Spleen (tissue), 11 donors: ENCODE data around the gene RBMS3. TPM values are rescaled to one million over a fixed set of nuclear protein-coding genes. Genes with fewer than 3 reads are reported as not detected.

Source experiments
- DNase-seq: peaks from one replicate; pipeline ENCODE4 v3.0.0-alpha.2; 2020
- H3K27ac ChIP-seq, 8 donors: fragments of 200-600 bp; sonication (generic) in 7 of 8; 1 replicate in 4 of 8; 2 replicates in 4 of 8; pipeline versions ENCODE4 v1.5.0 to v1.8.0; 2016 to 2021; ENCODE audit warnings: inconsistent platforms in 4 of 8, mild to moderate bottlenecking in 4 of 8, moderate library complexity in 1 of 8
- H3K27me3 ChIP-seq, 7 donors: fragments of 200-600 bp; sonication (generic) in 6 of 7; replicated peaks in 1 of 7; 1 replicate in 4 of 7; 2 replicates in 3 of 7; pipeline versions ENCODE4 v1.5.0 to v1.8.0; 2016 to 2021; ENCODE audit warnings: inconsistent platforms in 3 of 7, mild to moderate bottlenecking in 1 of 7
- H3K36me3 ChIP-seq, 6 donors: fragments of 200-600 bp; sonication (generic) in 5 of 6; 1 replicate in 4 of 6; 2 replicates in 2 of 6; pipeline versions ENCODE4 v1.5.0 to v1.8.0; 2016 to 2021; ENCODE audit warnings: inconsistent platforms in 2 of 6
- H3K4me1 ChIP-seq, 6 donors: fragments of 200-600 bp; sonication (generic) in 5 of 6; 1 replicate in 3 of 6; 2 replicates in 3 of 6; pipeline versions ENCODE4 v1.5.0 to v1.8.0; 2016 to 2021; ENCODE audit warnings: inconsistent platforms in 3 of 6
- H3K4me3 ChIP-seq, 8 donors: fragments of 200-600 bp; sonication (generic) in 7 of 8; 1 replicate in 4 of 8; 2 replicates in 4 of 8; pipeline versions ENCODE4 v1.5.0 to v1.8.0; 2016 to 2021; ENCODE audit warnings: inconsistent platforms in 4 of 8, mild to moderate bottlenecking in 4 of 8, moderate library complexity in 2 of 8
- H3K9me3 ChIP-seq, 8 donors: fragments of 200-600 bp; sonication (generic) in 7 of 8; 1 replicate in 4 of 8; 2 replicates in 4 of 8; pipeline versions ENCODE4 v1.5.0 to v1.8.0; 2016 to 2021; ENCODE audit warnings: inconsistent platforms in 4 of 8
- POLR2A ChIP-seq, 3 donors: fragments of 450-650 bp; IDR thresholded peaks; one replicate each; pipeline ENCODE4 v1.5.1; 2017; ENCODE audit warnings: antibody characterized with exemption in 3 of 3, mild to moderate bottlenecking in 1 of 3
- POLR2AphosphoS5 ChIP-seq, 3 donors: sonication (generic); formaldehyde crosslinking; IDR thresholded peaks; one replicate each; pipeline ENCODE4 v1.5.1; 2017; ENCODE audit warnings: antibody characterized with exemption in 3 of 3
- WGBS, 5 donors: extraction: QIAGEN DNeasy Blood & Tissue Kit in 3 of 5; methylation state at CpG; one replicate each; pipeline versions ENCODE4 v1.1.5 to v1.1.7; 2013 to 2018; 5-methylcytosine and 5-hydroxymethylcytosine counted together
- intact Hi-C: fragments of 100-400 bp; cut with DNase I; formaldehyde crosslinking; loops from one replicate; pipeline ENCODE4 v1.15.0; 2023; ENCODE audit warnings: low total_unique reads
- polyA plus RNA-seq, 3 donors: library from polyadenylated mRNA; stranded (reverse); fragments of 200-250 nt; gene quantifications; one replicate each; pipeline ENCODE4 v1.2.1, GENCODE V29; 2013
- total RNA-seq, 7 donors: library from RNA; depleted of rRNA in 3 of 7; stranded (reverse); fragments of >200 nt in 3 of 7; fragmentation: NEBNext Ultra II Directional in 4 of 7; extraction: Animal tissue kit (Norgen Biotek cat#: 25700) in 4 of 7; gene quantifications; one replicate each; pipeline versions ENCODE4 v1.1.0 to v1.2.1, GENCODE V29; 2016 to 2021
- TF ChIP-seq, protein P1 (sequence below), 11 experiments: fragments of 200-600 bp in 7 of 11; fragments of 450-650 bp in 4 of 11; sonication (generic) in 4 of 11; IDR thresholded peaks in 8 of 11; conservative IDR thresholded peaks in 3 of 11; 1 replicate in 7 of 11; 2 replicates in 4 of 11; pipeline versions ENCODE4 v1.4.0 to v1.8.0; 2016 to 2021; ENCODE audit warnings: antibody characterized with exemption in 11 of 11, inconsistent platforms in 4 of 11, mild to moderate bottlenecking in 1 of 11
- donor health status: healthy with polysubstance abuse.
- donor health status: DM: no; HTN: no; CAD: no; lungs with moderate emphysema.
- donor health status: DM: no; HTN: no; CAD: no.
- donor health status: Bipolar disorder and iron deficiency.
- donor health status: healthy.
- donor health status: DM: no; HTN: no; CAD: no.
- donor health status: DM: yes; HTN: yes; CAD: no.

Gene RBMS3
- total and polyA plus RNA-seq, 10 donors: 2.6 to 81.9 (median 52.5) TPM

DNA sequence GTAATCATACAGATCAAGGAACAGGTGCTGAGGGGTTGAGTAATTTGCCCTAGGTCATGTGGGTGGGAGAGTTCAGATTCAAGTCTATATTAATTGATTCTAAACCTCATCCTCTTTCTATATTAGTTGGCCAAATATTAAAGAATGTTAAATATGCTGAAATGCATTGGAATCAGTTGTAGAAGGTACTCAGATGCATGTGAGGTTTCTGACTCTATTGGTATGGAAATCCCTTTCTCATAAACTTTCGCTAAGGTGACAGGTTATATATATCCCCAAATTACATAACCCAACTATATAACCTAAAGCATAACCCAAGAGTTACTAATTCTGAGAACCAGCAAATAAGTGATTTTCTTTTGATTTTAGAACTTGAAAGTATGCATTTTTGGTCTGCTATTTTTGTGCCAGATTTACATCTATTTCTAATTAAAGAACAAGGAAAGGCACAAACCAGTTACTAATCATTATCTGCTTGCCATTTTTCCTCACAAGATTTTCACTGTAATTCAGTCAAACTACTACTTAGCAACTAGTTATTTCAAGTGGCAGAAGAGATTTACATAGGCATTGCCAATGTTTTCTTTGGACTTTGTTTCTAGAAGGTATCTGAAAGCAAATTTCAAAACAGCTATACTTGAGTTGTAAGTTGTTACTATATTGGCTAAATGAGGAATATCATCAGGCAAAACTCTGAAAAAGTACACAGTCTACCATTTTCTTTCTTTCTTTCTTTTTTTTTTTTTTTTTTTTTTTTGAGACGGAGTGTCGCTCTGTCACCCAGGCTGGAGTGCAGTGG, 201.3 kb downstream of the RBMS3 start:
- no peaks in the 10 kb centered on the region for H3K36me3 ChIP-seq
- 87 to 95% (median 92%) methylated on average over 2 to 3 of the region's 3 CpGs for WGBS, 5 donors
- H3K27me3 ChIP-seq: no peaks in the 10 kb centered on the region
- H3K9me3 ChIP-seq: no peaks in the 10 kb centered on the region
- intact Hi-C loops: no loop called here
- DNase-seq: no peak
- H3K27ac ChIP-seq: no peak overlapping the region
- TF ChIP-seq POLR2A (IDR thresholded peaks at IDR 0.05) (no peak), POLR2AphosphoS5 (IDR thresholded peaks at IDR 0.05) (no peak)
- TF ChIP-seq, protein P1, sequence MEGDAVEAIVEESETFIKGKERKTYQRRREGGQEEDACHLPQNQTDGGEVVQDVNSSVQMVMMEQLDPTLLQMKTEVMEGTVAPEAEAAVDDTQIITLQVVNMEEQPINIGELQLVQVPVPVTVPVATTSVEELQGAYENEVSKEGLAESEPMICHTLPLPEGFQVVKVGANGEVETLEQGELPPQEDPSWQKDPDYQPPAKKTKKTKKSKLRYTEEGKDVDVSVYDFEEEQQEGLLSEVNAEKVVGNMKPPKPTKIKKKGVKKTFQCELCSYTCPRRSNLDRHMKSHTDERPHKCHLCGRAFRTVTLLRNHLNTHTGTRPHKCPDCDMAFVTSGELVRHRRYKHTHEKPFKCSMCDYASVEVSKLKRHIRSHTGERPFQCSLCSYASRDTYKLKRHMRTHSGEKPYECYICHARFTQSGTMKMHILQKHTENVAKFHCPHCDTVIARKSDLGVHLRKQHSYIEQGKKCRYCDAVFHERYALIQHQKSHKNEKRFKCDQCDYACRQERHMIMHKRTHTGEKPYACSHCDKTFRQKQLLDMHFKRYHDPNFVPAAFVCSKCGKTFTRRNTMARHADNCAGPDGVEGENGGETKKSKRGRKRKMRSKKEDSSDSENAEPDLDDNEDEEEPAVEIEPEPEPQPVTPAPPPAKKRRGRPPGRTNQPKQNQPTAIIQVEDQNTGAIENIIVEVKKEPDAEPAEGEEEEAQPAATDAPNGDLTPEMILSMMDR (IDR thresholded peaks at IDR 0.05 in 8 of 11, conservative IDR thresholded peaks at IDR 0.05 in 3 of 11): no peak
- no peaks in the 10 kb centered on the region for H3K4me1 ChIP-seq
- no peak overlapping the region for H3K4me3 ChIP-seq

GRCh38 chr3:29484633-29485032, 203.8 kb downstream of the RBMS3 start:
- Histone ChIP-seq H3K4me3 (no peak overlapping the region), H3K4me1 (no peaks in the 10 kb centered on the region), H3K9me3 (no peaks in the 10 kb centered on the region), H3K27me3 (no peaks in the 10 kb centered on the region), H3K27ac (no peak overlapping the region), H3K36me3 (no peaks in the 10 kb centered on the region)
- TF ChIP-seq, protein P1 (IDR thresholded peaks at IDR 0.05 in 8 of 11, conservative IDR thresholded peaks at IDR 0.05 in 3 of 11): no peak
- TF ChIP-seq POLR2A (IDR thresholded peaks at IDR 0.05) (no peak), POLR2AphosphoS5 (IDR thresholded peaks at IDR 0.05) (no peak)
- WGBS, 5 donors: 76 to 91% (median 84%) methylated on average over 2 of the region's 2 CpGs
- intact Hi-C loops: no loop called here
- DNase-seq: no peak

GRCh38 chr3:29486096-29486495, 205.2 kb downstream of the RBMS3 start:
- H3K4me1 ChIP-seq: no peaks in the 10 kb centered on the region
- no peaks in the 10 kb centered on the region for H3K27me3 ChIP-seq
- 81 to 95% (median 86%) methylated on average over 5 of the region's 5 CpGs for whole genome bisulfite sequencing, 5 donors
- intact Hi-C loops: no loop called here
- DNase-seq: no peak
- H3K27ac ChIP-seq: no peak overlapping the region
- H3K36me3 ChIP-seq: no peaks in the 10 kb centered on the region
- H3K9me3 ChIP-seq: no peaks in the 10 kb centered on the region
- TF ChIP-seq POLR2A (IDR thresholded peaks at IDR 0.05): no peak
- H3K4me3 ChIP-seq: no peak overlapping the region

- Histone ChIP-seq H3K9me3 (no peaks in the 10 kb centered on the region), H3K27ac (no peak overlapping the region), H3K27me3 (no peaks in the 10 kb centered on the region), H3K36me3 (no peaks in the 10 kb centered on the region), H3K4me1 (no peaks in the 10 kb centered on the region), H3K4me3 (no peak overlapping the region)
- DNase-seq: no peak
- no peak for TF ChIP-seq POLR2AphosphoS5 (IDR thresholded peaks at IDR 0.05)
- no peak for TF ChIP-seq POLR2A (IDR thresholded peaks at IDR 0.05)
- TF ChIP-seq, protein P1 (IDR thresholded peaks at IDR 0.05 in 8 of 11, conservative IDR thresholded peaks at IDR 0.05 in 3 of 11): no peak
- WGBS, 5 donors: 76 to 84% (median 78%) methylated on average over 2 of the region's 2 CpGs
- intact Hi-C loops: no loop called here
These were observed 206.0 kb downstream of the RBMS3 start for GRCh38 chr3:29486917-29487316.
